ENCODE results near the gene ARHGAP20. TPM values are rescaled to one million over a fixed set of nuclear protein-coding genes. Genes with fewer than 3 reads are reported as not detected.
A peak's percentile ranks its signal among the peaks of the same experiment; 100 is the strongest.

ARHGAP20 gene
- total RNA-seq: 0.46 TPM
- long read RNA-seq: 0 reads

- intact Hi-C loops (cut with DNase I): loop anchor here (10.0 kb wide), 1 partner anchor 513 kb away; no protein-coding TSS in a partner anchor
- ATAC-seq (peak; percentile 97), DNase-seq (ENCODE audit: missing footprints) (peak; percentile 79)
Measured at GRCh38 chr11:110711776-110712658, at the start of gene ARHGAP20. ARHGAP20 (minus strand) TSS chr11:110712437; CDS start chr11:110712231, 206 bp downstream.

GRCh38 chr11:110761991-110762390, 49.8 kb upstream of the ARHGAP20 start:
- ATAC-seq (no peak), DNase-seq (ENCODE audit: missing footprints) (no peak)
- intact Hi-C loops (cut with DNase I): no loop called here

- intact Hi-C loops (cut with DNase I): no loop called here
- ATAC-seq (no peak), DNase-seq (ENCODE audit: missing footprints) (no peak)
Measured at GRCh38 chr11:110761131-110761530, 48.9 kb upstream of the ARHGAP20 start.

GRCh38 chr11:110759972-110760381, 47.7 kb upstream of the ARHGAP20 start:
- DNase-seq (ENCODE audit: missing footprints) (no peak), ATAC-seq (no peak)
- intact Hi-C loops (cut with DNase I): no loop called here

GRCh38 chr11:110757962-110758755, 45.9 kb upstream of the ARHGAP20 start:
- DNase-seq (ENCODE audit: missing footprints) (no peak), ATAC-seq (no peak)
- intact Hi-C loops (cut with DNase I): no loop called here

- intact Hi-C loops (cut with DNase I): no loop called here
- no peak for DNase-seq (ENCODE audit: missing footprints)
- ATAC-seq: no peak
Measured at GRCh38 chr11:110757066-110757465, 44.8 kb upstream of the ARHGAP20 start.

GRCh38 chr11:110755941-110756340, 43.7 kb upstream of the ARHGAP20 start:
- intact Hi-C loops (cut with DNase I): no loop called here
- ATAC-seq (no peak), DNase-seq (ENCODE audit: missing footprints) (no peak)

- DNase-seq (ENCODE audit: missing footprints) (no peak), ATAC-seq (no peak)
- intact Hi-C loops (cut with DNase I): no loop called here
Measured at GRCh38 chr11:110752890-110753289, 40.7 kb upstream of the ARHGAP20 start.

- DNase-seq (ENCODE audit: missing footprints): no peak
- ATAC-seq: no peak
- intact Hi-C loops (cut with DNase I): no loop called here
Measured at GRCh38 chr11:110750100-110750499, 37.9 kb upstream of the ARHGAP20 start.

- DNase-seq (ENCODE audit: missing footprints): no peak
- no peak for ATAC-seq
- intact Hi-C loops (cut with DNase I): no loop called here
Measured at GRCh38 chr11:110747531-110747930, 35.3 kb upstream of the ARHGAP20 start.

- DNase-seq (ENCODE audit: missing footprints) (no peak), ATAC-seq (no peak)
- intact Hi-C loops (cut with DNase I): no loop called here
Measured at GRCh38 chr11:110738641-110739040, 26.4 kb upstream of the ARHGAP20 start.

- intact Hi-C loops (cut with DNase I): no loop called here
- DNase-seq (ENCODE audit: missing footprints) (no peak), ATAC-seq (no peak)
Measured at GRCh38 chr11:110737593-110737992, 25.4 kb upstream of the ARHGAP20 start.

- ATAC-seq: no peak
- DNase-seq (ENCODE audit: missing footprints): no peak
- intact Hi-C loops (cut with DNase I): no loop called here
Measured at GRCh38 chr11:110736171-110736553, 23.9 kb upstream of the ARHGAP20 start.

- ATAC-seq (no peak), DNase-seq (ENCODE audit: missing footprints) (no peak)
- intact Hi-C loops (cut with DNase I): no loop called here
Measured at GRCh38 chr11:110735455-110736170, 23.4 kb upstream of the ARHGAP20 start.

- ATAC-seq (no peak), DNase-seq (ENCODE audit: missing footprints) (no peak)
- intact Hi-C loops (cut with DNase I): no loop called here
Measured at GRCh38 chr11:110734790-110735189, 22.6 kb upstream of the ARHGAP20 start.

GRCh38 chr11:110730773-110731172, 18.5 kb upstream of the ARHGAP20 start:
- intact Hi-C loops (cut with DNase I): no loop called here
- no peak for ATAC-seq
- no peak for DNase-seq (ENCODE audit: missing footprints)

GRCh38 chr11:110728883-110729282, 16.6 kb upstream of the ARHGAP20 start:
- ATAC-seq (no peak), DNase-seq (ENCODE audit: missing footprints) (no peak)
- intact Hi-C loops (cut with DNase I): no loop called here

GRCh38 chr11:110728476-110728875, 16.2 kb upstream of the ARHGAP20 start:
- no peak for DNase-seq (ENCODE audit: missing footprints)
- intact Hi-C loops (cut with DNase I): no loop called here
- ATAC-seq: no peak

GRCh38 chr11:110724358-110724757, 12.1 kb upstream of the ARHGAP20 start:
- no peak for DNase-seq (ENCODE audit: missing footprints)
- ATAC-seq: no peak
- intact Hi-C loops (cut with DNase I): no loop called here

Measured in Right ventricle myocardium inferior (tissue), 1 donor.